GM06990 (cell line): ENCODE data around the gene HPS1.

Experiments
- DNase-seq: peaks from one replicate; pipeline ENCODE4 v3.0.0-alpha.2; 2011; ENCODE audit not compliant: insufficient read length; ENCODE audit errors: extremely low read depth
- H3K27me3 ChIP-seq: replicated peaks from 2 replicates; pipeline ENCODE4 v1.6.0; 2011; ENCODE audit warnings: low read length; ENCODE audit not compliant: control insufficient read depth, insufficient read depth
- H3K36me3 ChIP-seq: 2 replicates; pipeline ENCODE4 v1.5.1; 2011; ENCODE audit warnings: low read length; ENCODE audit not compliant: control insufficient read depth, insufficient read depth
- H3K4me3 ChIP-seq: replicated peaks from 2 replicates; pipeline ENCODE4 v1.5.1; 2011; ENCODE audit warnings: low read depth, mild to moderate bottlenecking, control low read depth, low read length
- CTCF ChIP-seq: IDR thresholded peaks from 2 replicates; pipeline ENCODE4 v1.5.1; 2011; ENCODE audit warnings: low read length, control low read depth, mild to moderate bottlenecking, inconsistent platforms; ENCODE audit not compliant: insufficient read depth, poor library complexity, severe bottlenecking

Gene HPS1

GRCh38 chr10:98367604-98368451 is 78.9 kb downstream of the HPS1 start:
- DNase-seq: no peak
- no peak for TF ChIP-seq CTCF
- Histone ChIP-seq H3K36me3 (no peaks in the 10 kb centered on the region), H3K27me3 (no peaks in the 10 kb centered on the region), H3K4me3 (no peak overlapping the region)
